Measurements from ENCODE around the gene MBLAC1.
A peak's percentile ranks its signal among the peaks of the same experiment; 100 is the strongest.

The MBLAC1 gene

GRCh38 chr7:100166970-100167911 is 40.5 kb downstream of the MBLAC1 start:
- Histone ChIP-seq H3K27ac (ENCODE audit: low read depth, low read length) (no peak overlapping the region), H3K9ac (ENCODE audit: low read length) (no peak overlapping the region), H3K4me3 (ENCODE audit: low read depth, low read length) (peak overlapping the region; percentile 76), H3K9me3 (ENCODE audit: control insufficient read depth, insufficient read depth, low read depth, low read length) (no peaks in the 10 kb centered on the region), H3K4me1 (ENCODE audit: control insufficient read depth, insufficient read depth, low read length) (peaks cover 40% of the 10 kb centered on the region), H3K36me3 (ENCODE audit: control insufficient read depth, insufficient read depth, low read length) (no peaks in the 10 kb centered on the region), H3K27me3 (ENCODE audit: control insufficient read depth, insufficient read depth, low read length) (peaks cover 35% of the 10 kb centered on the region)

DNA sequence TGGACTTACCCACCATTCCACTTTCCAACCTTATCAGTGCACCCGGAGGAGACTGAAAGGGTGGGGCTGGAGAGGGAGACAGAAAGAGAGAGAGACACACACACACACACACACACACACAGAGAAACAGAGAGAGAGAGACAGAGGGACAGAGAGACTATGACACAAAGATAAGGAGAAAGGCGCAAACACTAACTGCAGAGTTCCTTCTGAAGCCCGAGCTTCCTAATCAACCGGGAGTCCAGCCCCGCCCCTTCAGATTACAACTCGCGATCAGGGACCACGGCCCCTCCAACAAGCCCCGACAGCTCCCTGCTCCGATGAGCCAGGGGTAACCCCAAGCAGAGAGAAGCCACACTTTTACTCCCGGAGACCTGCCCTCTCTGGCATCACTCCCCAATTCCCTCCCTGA is 41.2 kb downstream of the MBLAC1 start:
- Histone ChIP-seq H3K36me3 (ENCODE audit: control insufficient read depth, insufficient read depth, low read length) (no peaks in the 10 kb centered on the region), H3K4me3 (ENCODE audit: low read depth, low read length) (peak overlapping the region; percentile 76), H3K27me3 (ENCODE audit: control insufficient read depth, insufficient read depth, low read length) (peaks cover 35% of the 10 kb centered on the region), H3K9me3 (ENCODE audit: control insufficient read depth, insufficient read depth, low read depth, low read length) (no peaks in the 10 kb centered on the region), H3K27ac (ENCODE audit: low read depth, low read length) (no peak overlapping the region), H3K9ac (ENCODE audit: low read length) (peak overlapping the region; percentile 45), H3K4me1 (ENCODE audit: control insufficient read depth, insufficient read depth, low read length) (peaks cover 38% of the 10 kb centered on the region)

DNA sequence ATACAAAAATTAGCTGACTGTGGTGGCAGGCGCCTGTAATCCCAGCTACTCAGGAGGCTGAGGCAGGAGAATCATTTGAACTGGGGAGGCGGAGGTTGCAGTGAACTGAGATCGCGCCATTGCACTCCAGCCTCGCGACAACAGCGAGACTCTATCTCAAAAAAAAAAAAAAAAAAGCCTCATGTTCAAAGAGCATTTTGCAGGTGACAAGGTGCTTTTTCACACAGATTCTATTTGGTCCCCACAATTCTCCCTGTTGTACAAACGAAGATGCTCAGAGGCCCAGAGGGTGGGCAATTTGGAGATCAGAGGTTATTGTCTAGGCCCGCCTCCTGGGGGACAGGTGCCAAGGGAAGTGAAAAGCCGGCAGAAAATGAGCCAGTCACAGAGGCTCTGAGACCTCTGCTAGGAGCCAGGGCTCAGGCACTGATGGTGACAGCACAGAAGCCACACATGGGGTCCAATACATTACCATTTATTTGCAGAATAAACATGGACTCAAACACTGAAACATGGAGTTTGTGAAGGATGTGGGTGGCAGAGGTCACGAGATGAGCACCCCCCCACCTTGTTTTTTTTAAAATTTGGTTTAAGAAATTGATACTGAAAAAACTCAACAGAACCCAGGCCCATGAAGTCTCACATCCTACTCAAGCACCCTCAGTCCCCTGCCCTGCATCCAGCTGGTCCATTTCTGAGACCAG is 42.5 kb downstream of the MBLAC1 start:
- H3K9ac ChIP-seq (ENCODE audit: low read length), result no peak overlapping the region
- peaks cover 12% of the 10 kb centered on the region; the same call in 1 of the 2 replicates for H3K36me3 ChIP-seq (ENCODE audit: control insufficient read depth, insufficient read depth, low read length)
- no peak overlapping the region for H3K4me3 ChIP-seq (ENCODE audit: low read depth, low read length)
- H3K27ac ChIP-seq (ENCODE audit: low read depth, low read length), result no peak overlapping the region
- no peaks in the 10 kb centered on the region for H3K9me3 ChIP-seq (ENCODE audit: control insufficient read depth, insufficient read depth, low read depth, low read length)
- H3K4me1 ChIP-seq (ENCODE audit: control insufficient read depth, insufficient read depth, low read length), result peaks cover 33% of the 10 kb centered on the region
- H3K27me3 ChIP-seq (ENCODE audit: control insufficient read depth, insufficient read depth, low read length), result peaks cover 35% of the 10 kb centered on the region

GRCh38 chr7:100170101-100170897 is 43.5 kb downstream of the MBLAC1 start:
- H3K4me1 ChIP-seq (ENCODE audit: control insufficient read depth, insufficient read depth, low read length), result peaks cover 33% of the 10 kb centered on the region
- no peaks in the 10 kb centered on the region for H3K9me3 ChIP-seq (ENCODE audit: control insufficient read depth, insufficient read depth, low read depth, low read length)
- H3K36me3 ChIP-seq (ENCODE audit: control insufficient read depth, insufficient read depth, low read length), result peaks cover 20% of the 10 kb centered on the region; the same call in 1 of the 2 replicates
- H3K27ac ChIP-seq (ENCODE audit: low read depth, low read length), result no peak overlapping the region
- no peak overlapping the region for H3K9ac ChIP-seq (ENCODE audit: low read length)
- peak overlapping the region; percentile 71 for H3K4me3 ChIP-seq (ENCODE audit: low read depth, low read length)
- peaks cover 35% of the 10 kb centered on the region for H3K27me3 ChIP-seq (ENCODE audit: control insufficient read depth, insufficient read depth, low read length)

- H3K9ac ChIP-seq (ENCODE audit: low read length), result no peak overlapping the region
Measured at GRCh38 chr7:100171087-100171681, 44.4 kb downstream of the MBLAC1 start.

DNA sequence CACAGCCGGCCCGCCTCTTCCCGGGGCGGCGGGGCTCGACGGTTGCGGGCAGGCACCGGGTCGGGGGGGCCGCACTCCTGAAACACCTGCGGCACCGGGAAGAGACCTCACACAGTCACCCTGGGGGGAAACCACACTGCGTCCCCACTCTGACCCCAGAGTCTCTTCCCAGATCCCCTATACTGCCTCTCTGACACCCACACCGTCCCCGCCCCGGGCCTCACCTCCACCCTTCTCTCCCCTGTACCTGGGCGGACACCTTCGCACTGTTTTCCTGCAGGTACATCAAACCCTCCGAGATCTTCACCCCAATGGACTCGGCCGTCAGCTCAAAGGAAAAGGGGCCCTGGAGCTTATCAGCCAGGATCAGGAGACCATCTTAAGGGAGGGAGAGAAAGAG is 45.1 kb downstream of the MBLAC1 start:
- peaks cover 25% of the 10 kb centered on the region; the same call in 1 of the 2 replicates for H3K36me3 ChIP-seq (ENCODE audit: control insufficient read depth, insufficient read depth, low read length)
- peaks cover 31% of the 10 kb centered on the region for H3K4me1 ChIP-seq (ENCODE audit: control insufficient read depth, insufficient read depth, low read length)
- peaks cover 26% of the 10 kb centered on the region for H3K27me3 ChIP-seq (ENCODE audit: control insufficient read depth, insufficient read depth, low read length)
- H3K9ac ChIP-seq (ENCODE audit: low read length), result no peak overlapping the region
- peak overlapping the region; percentile 71 for H3K4me3 ChIP-seq (ENCODE audit: low read depth, low read length)
- no peak overlapping the region for H3K27ac ChIP-seq (ENCODE audit: low read depth, low read length)
- H3K9me3 ChIP-seq (ENCODE audit: control insufficient read depth, insufficient read depth, low read depth, low read length), result no peaks in the 10 kb centered on the region

More at GRCh38 chr7:100171087-100171681, 44.4 kb downstream of the MBLAC1 start:
- Histone ChIP-seq H3K36me3 (ENCODE audit: control insufficient read depth, insufficient read depth, low read length) (peaks cover 25% of the 10 kb centered on the region; the same call in 1 of the 2 replicates), H3K4me3 (ENCODE audit: low read depth, low read length) (peak overlapping the region; percentile 71), H3K4me1 (ENCODE audit: control insufficient read depth, insufficient read depth, low read length) (peaks cover 35% of the 10 kb centered on the region), H3K9me3 (ENCODE audit: control insufficient read depth, insufficient read depth, low read depth, low read length) (no peaks in the 10 kb centered on the region), H3K27me3 (ENCODE audit: control insufficient read depth, insufficient read depth, low read length) (peaks cover 32% of the 10 kb centered on the region), H3K27ac (ENCODE audit: low read depth, low read length) (no peak overlapping the region)

DNA sequence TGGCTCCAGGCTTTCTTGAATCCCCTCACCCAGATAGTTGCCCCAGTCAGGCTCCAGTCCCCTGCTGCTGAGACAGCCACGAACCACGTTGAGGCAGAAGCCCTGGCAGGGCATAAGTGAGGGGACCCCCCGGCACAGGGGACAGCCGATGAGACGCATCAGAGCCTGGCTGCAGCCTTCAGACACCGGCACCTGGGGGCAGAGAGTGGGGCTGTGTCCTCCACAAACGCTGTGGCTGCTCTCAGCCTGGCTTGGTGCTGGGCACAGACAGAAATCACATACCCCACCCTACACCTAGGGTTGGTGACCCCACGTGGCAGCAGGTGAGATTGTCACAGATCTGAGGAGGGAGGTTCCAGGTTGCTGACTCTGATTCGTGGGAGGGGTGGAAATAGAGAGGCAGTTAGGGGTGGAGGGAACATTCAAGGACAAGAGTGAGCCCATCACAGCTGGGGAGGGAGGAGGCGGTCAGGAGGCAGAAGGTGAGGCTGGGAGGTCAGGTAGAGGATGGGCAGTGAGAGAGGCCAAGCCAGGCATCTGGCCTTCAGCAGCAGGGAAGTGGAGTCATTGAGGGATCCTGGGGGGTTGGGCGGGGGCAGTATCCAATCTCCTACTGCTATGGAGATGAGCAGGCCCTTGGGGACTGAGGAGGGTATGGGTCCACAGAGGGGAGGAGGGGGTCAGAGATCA is 47.2 kb downstream of the MBLAC1 start:
- no peak overlapping the region for H3K27ac ChIP-seq (ENCODE audit: low read depth, low read length)
- H3K9ac ChIP-seq (ENCODE audit: low read length), result peak overlapping the region; percentile 5
- no peak overlapping the region for H3K4me3 ChIP-seq (ENCODE audit: low read depth, low read length)
- no peaks in the 10 kb centered on the region for H3K9me3 ChIP-seq (ENCODE audit: control insufficient read depth, insufficient read depth, low read depth, low read length)
- H3K36me3 ChIP-seq (ENCODE audit: control insufficient read depth, insufficient read depth, low read length), result peaks cover 25% of the 10 kb centered on the region; the same call in 1 of the 2 replicates
- peaks cover 17% of the 10 kb centered on the region for H3K4me1 ChIP-seq (ENCODE audit: control insufficient read depth, insufficient read depth, low read length)
- H3K27me3 ChIP-seq (ENCODE audit: control insufficient read depth, insufficient read depth, low read length), result peaks cover 27% of the 10 kb centered on the region

DNA sequence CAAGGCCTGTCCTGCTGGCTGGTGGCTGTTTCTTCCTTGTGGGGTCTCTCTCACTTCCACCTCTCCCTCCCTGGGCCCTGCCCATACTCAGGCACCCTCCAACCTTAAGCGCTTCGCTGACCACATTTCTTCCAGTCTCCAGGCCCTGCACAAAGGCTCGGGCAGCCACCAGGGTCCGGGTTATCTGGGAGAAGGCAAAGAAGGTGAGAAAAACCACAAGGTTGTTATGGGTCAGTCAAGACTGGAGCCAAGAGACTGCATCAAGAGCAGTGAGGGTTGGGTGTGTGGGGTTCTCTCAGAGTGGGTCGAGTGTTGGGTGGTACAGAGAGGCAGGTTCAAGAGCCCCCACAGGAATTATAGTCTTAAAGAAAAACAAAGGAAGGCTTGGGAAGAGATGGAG is 47.8 kb downstream of the MBLAC1 start:
- no peak overlapping the region for H3K4me3 ChIP-seq (ENCODE audit: low read depth, low read length)
- H3K9me3 ChIP-seq (ENCODE audit: control insufficient read depth, insufficient read depth, low read depth, low read length), result no peaks in the 10 kb centered on the region
- peaks cover 25% of the 10 kb centered on the region; the same call in 1 of the 2 replicates for H3K36me3 ChIP-seq (ENCODE audit: control insufficient read depth, insufficient read depth, low read length)
- no peak overlapping the region for H3K9ac ChIP-seq (ENCODE audit: low read length)
- peaks cover 30% of the 10 kb centered on the region for H3K27me3 ChIP-seq (ENCODE audit: control insufficient read depth, insufficient read depth, low read length)
- H3K27ac ChIP-seq (ENCODE audit: low read depth, low read length), result no peak overlapping the region
- peaks cover 17% of the 10 kb centered on the region for H3K4me1 ChIP-seq (ENCODE audit: control insufficient read depth, insufficient read depth, low read length)

DNA sequence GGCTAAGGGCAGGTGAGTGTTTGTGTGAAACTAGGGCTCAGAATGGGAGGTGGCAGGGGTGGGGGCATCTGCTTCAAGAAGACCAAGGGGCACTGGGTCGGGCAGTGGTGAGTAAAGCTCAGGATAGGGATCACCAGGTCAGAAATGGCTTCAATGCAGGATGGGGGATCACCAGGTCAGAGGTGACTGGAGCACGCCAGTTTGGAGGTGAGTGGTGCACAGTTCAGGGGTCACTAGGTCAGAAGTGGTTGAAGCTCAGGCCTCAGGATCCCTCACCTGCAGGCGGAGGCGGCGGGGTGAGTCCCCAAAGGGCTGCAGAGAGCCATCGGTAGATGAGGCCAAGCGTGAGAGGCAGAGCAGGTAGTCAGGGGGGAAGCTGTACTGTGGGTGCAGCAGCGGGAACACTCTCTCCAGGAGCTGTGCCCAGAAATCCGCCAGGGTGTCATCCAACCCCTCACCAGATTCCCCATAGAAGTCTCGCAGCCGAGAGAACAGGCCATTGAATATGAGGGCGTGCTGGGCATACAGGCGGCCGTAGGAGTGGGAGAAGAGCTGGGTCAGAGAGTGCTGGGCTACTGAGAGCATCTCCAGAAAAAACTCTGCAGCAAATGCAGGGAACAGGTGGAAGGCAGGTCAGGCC is 48.6 kb downstream of the MBLAC1 start:
- Histone ChIP-seq H3K9ac (ENCODE audit: low read length) (no peak overlapping the region), H3K9me3 (ENCODE audit: control insufficient read depth, insufficient read depth, low read depth, low read length) (no peaks in the 10 kb centered on the region), H3K4me1 (ENCODE audit: control insufficient read depth, insufficient read depth, low read length) (peaks cover 12% of the 10 kb centered on the region)

More for the DNA sequence above, 48.6 kb downstream of the MBLAC1 start:
- H3K27me3 ChIP-seq (ENCODE audit: control insufficient read depth, insufficient read depth, low read length), result peaks cover 28% of the 10 kb centered on the region
- H3K36me3 ChIP-seq (ENCODE audit: control insufficient read depth, insufficient read depth, low read length), result peaks cover 25% of the 10 kb centered on the region; the same call in 1 of the 2 replicates
- H3K27ac ChIP-seq (ENCODE audit: low read depth, low read length), result no peak overlapping the region
- no peak overlapping the region for H3K4me3 ChIP-seq (ENCODE audit: low read depth, low read length)
